HG02623 (cell line): ENCODE results near the gene RGS1.

Source experiments
- ATAC-seq: cut with Tn5 transposase; IDR thresholded peaks from one replicate; pipeline ENCODE4 v1.9.1; 2021; ENCODE audit warnings: moderate library complexity; ENCODE audit not compliant: unreplicated experiment

Gene RGS1

GRCh38 chr1:192579010-192579738, 3.6 kb downstream of the RGS1 start:
- peak; percentile 19 for ATAC-seq

GRCh38 chr1:192580351-192580962, 4.9 kb downstream of the RGS1 start:
- ATAC-seq = peak; percentile 32

DNA sequence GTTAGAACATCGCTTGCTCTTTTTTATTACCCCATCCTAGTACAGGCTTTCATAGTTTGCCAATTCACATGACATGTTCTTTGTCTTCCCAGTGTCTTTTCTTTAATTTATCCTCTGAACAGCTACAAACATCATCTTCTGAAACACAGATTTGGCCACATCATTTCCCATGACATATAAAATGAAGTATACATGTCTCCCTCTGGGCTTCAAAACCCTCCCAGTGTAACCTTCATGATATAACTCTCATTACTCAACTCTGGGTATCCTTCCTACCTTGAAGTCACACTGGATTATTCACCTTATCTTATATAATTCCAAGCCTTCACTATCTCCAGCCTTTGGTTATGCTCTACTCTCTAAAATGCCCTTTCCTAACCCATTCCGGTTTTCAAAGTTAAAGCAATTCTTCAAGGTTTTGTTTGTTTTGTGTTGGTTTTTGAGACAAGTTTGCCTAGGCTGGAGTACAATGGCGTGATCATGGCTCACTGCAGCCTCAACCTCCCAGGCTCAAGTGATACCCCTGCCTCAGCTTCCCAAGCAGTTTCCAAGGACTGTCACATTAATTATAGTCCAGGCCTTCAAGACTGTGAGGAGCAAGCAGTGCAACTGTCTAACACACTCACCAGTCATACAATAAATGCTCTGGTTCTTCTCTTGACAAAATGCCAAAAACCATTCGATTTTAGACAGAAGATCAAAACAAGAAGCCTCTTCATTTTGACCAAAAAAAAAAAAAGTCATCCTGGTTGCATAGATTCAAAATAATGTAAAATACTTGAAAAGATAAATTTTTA, 5.8 kb downstream of the RGS1 start:
- ATAC-seq = no peak

- no peak for ATAC-seq
These were observed 9.3 kb downstream of the RGS1 start for GRCh38 chr1:192584866-192585265.

GRCh38 chr1:192587386-192588266, 12.1 kb downstream of the RGS1 start:
- no peak for ATAC-seq

DNA sequence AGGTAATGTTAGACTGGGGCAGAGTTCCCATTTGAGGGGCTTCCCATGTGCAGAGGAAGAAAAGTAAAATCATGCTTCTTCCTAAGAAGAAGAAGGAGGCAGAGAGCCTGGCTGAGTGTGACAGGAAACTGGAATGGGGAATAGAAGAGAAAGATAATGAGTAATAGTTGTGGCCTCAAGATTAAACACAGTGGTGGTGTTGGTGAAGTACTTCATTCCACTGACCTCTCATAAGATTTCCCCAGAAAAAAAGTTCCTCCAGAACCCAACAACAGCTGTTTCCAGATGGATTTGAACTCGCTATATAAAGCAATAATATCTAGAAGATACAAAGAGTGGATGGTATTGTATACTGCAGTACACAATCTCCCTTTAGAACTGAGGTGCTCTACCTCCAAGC, 13.0 kb downstream of the RGS1 start:
- no peak for ATAC-seq

GRCh38 chr1:192589813-192590212, 14.2 kb downstream of the RGS1 start:
- no peak for ATAC-seq

DNA sequence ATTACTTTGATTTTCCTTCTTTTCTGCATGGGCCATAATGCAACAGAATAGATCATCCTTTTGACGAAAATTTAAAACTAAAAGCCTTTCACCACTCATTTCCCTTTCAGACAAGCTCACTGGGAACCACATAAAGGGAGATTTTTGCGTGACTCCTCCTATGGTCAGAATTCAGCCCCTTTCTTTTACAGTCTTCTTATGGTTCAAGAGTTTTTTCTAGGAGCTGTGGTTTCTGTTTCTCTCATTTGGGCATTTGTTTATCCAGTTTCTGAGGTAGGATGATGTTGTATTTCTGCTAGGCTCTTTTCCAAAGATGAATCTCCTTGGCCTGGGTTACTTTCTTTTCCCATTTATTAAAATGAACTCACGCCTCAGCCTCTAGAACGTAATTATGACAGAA, 16.9 kb downstream of the RGS1 start:
- ATAC-seq = no peak

GRCh38 chr1:192592981-192593708, 17.6 kb downstream of the RGS1 start:
- no peak for ATAC-seq

GRCh38 chr1:192595299-192595698, 19.7 kb downstream of the RGS1 start:
- ATAC-seq = no peak

- no peak for ATAC-seq
These were observed 23.0 kb downstream of the RGS1 start for GRCh38 chr1:192598589-192598988.

DNA sequence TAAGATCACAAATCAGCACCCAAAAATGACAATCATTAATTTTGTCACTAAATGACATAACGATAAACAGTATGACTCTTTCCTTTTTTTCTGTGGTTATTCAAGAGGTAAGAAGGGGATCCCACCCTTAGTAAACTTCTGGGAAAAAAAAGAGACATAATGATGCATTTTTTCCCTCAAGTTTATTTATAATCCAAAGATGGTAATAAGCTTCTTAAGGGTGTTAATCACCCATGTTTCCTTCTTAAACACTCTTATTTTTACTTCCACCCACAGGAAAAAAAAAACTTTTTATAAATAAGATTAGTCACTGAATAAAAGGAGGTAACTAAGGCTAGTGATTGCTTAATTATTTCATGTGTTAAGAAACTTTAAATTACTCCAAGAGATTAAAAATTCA, 24.7 kb downstream of the RGS1 start:
- ATAC-seq = no peak

DNA sequence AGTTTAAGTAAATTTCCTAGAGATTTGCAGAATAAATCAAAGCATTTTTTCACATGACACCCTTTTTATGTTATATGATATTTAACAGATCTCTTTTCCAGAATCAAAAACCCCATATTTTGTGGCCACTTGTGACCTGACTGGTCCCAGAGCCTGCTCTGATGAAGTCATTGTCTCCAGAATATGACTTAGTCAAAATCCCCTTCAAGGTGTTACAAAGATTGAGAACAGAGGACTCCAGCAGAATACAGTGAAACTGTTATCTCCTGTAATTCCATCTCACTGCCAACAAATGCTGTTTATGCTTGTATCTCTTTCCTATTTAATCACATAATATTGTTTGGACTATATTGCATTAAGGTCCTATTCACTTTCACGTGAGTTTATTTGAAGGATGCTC, 25.6 kb downstream of the RGS1 start:
- ATAC-seq = peak; percentile 45

- ATAC-seq = peak; percentile 39
These were observed 26.0 kb downstream of the RGS1 start for GRCh38 chr1:192601567-192601966.

DNA sequence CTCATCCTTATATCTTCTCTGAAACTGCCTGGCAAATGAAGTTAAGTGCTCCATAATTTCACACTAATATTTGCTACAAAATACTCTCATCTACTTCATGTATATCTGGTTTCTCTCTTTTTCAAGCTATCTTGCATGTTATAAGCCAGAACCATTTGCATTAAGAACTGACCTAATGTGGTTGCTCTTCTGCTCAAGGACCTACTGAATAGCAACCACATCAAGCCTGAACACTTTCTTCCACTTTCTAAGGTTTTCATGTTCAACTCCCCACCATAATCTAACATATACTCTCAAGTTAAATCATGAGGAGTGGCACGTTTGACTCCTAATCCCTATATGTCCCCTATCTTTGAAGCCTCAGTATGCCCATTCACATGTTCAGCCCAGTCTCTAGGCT, 27.2 kb downstream of the RGS1 start:
- ATAC-seq = no peak

- ATAC-seq = no peak
These were observed 27.7 kb downstream of the RGS1 start for GRCh38 chr1:192603218-192603787.

GRCh38 chr1:192604979-192605620, 29.5 kb downstream of the RGS1 start:
- ATAC-seq = peak; percentile 25

- ATAC-seq = no peak
These were observed 33.1 kb downstream of the RGS1 start for GRCh38 chr1:192608671-192609070.
